Activated CD8-positive, alpha-beta T cell treated with anti-CD3 and anti-CD28 coated beads for 36 hours (primary cell): ENCODE measurements around the gene KIRREL3. TPM values are rescaled to one million over a fixed set of nuclear protein-coding genes. Genes with fewer than 3 reads are reported as not detected.

Source experiments
- ATAC-seq: fragments of 200-7000 bp; cut with Tn5 transposase; one replicate; pipeline ENCODE4 v1.10.0; 2021; ENCODE audit warnings: mild to moderate bottlenecking, moderate library complexity
- CTCF ChIA-PET: fragments of 350-600 bp; sonication (Branson Sonifier 250); formaldehyde crosslinking; loops from one replicate; lab custom pipeline; 2021; ENCODE audit warnings: antibody characterized with exemption; lab: Charles Lee
- POLR2A ChIA-PET: fragments of 350-600 bp; sonication (Branson Sonifier 250); formaldehyde crosslinking; loops from one replicate; lab custom pipeline; 2021; ENCODE audit warnings: antibody characterized with exemption; lab: Charles Lee
- DNase-seq: peaks from one replicate; pipeline ENCODE4 v3.0.0-alpha.2; 2020
- H3K27ac Mint-ChIP-seq: one replicate; pipeline ENCODE4 v1.8.0; 2021; ENCODE audit warnings: mild to moderate bottlenecking, mixed read lengths
- H3K27me3 Mint-ChIP-seq: one replicate; pipeline ENCODE4 v1.8.0; 2021; ENCODE audit warnings: mixed read lengths
- H3K36me3 Mint-ChIP-seq: one replicate; pipeline ENCODE4 v1.8.0; 2021; ENCODE audit warnings: low read depth, mixed read lengths
- H3K4me1 Mint-ChIP-seq: one replicate; pipeline ENCODE4 v1.8.0; 2021; ENCODE audit warnings: low read depth, mixed read lengths
- H3K4me3 Mint-ChIP-seq: one replicate; pipeline ENCODE4 v1.8.0; 2021; ENCODE audit warnings: mild to moderate bottlenecking, moderate library complexity, mixed read lengths
- H3K9me3 Mint-ChIP-seq: one replicate; pipeline ENCODE4 v1.8.0; 2021; ENCODE audit warnings: mixed read lengths
- intact Hi-C: fragments of 100-400 bp; cut with micrococcal nuclease; formaldehyde crosslinking; loops from one replicate; pipeline ENCODE4 v1.10.0; 2022
- total RNA-seq, 2 experiments: library from RNA; stranded (reverse); gene quantifications; one replicate each; pipeline ENCODE4 v1.2.3, GENCODE V29; 2021
- TF ChIP-seq, protein P1 (sequence below): fragments of 200-600 bp; IDR thresholded peaks from one replicate; pipeline ENCODE4 v1.8.0; 2022; ENCODE audit warnings: antibody characterized with exemption, mild to moderate bottlenecking

KIRREL3 gene
- total RNA-seq, 2 experiments from 2014 or later: not detected

DNA sequence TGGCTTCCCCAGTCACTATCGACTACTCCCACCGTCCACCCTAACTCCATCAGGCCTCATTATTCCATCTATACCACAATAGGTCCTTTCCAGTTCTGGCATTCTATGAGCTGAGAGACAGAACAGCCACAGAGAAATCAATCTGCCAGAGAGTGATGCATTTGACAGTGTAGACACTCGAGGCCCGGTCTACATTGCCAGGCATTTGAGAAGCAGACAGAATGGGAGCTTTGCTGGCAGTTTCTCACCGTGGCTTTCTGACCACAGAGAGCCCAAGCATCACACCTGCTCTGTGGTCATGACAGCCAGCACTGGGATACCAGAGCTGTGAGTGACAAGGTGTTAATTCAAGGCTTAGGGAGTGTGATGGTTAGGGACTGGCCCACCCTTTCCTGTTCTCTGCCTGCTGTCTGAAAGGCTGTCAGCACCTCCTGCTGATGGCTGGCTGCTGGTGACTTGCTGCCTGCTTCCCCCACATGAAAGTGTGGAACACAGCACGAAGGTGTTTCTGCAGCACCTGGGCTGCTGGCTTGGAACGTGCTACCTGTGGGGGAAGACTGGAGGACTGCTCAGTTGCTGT lies 137.8 kb downstream of the KIRREL3 start:
- TF ChIP-seq, protein P1, sequence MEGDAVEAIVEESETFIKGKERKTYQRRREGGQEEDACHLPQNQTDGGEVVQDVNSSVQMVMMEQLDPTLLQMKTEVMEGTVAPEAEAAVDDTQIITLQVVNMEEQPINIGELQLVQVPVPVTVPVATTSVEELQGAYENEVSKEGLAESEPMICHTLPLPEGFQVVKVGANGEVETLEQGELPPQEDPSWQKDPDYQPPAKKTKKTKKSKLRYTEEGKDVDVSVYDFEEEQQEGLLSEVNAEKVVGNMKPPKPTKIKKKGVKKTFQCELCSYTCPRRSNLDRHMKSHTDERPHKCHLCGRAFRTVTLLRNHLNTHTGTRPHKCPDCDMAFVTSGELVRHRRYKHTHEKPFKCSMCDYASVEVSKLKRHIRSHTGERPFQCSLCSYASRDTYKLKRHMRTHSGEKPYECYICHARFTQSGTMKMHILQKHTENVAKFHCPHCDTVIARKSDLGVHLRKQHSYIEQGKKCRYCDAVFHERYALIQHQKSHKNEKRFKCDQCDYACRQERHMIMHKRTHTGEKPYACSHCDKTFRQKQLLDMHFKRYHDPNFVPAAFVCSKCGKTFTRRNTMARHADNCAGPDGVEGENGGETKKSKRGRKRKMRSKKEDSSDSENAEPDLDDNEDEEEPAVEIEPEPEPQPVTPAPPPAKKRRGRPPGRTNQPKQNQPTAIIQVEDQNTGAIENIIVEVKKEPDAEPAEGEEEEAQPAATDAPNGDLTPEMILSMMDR: no peak
- ChIA-PET POLR2A (no interaction called here), CTCF (interaction anchor here (0.8 kb wide), 1 partner anchor 146 kb away, joined by 3 read pairs; no protein-coding TSS in a partner anchor)
- intact Hi-C loops: no loop called here
- Mint-ChIP-seq H3K36me3 (no peaks in the 10 kb centered on the region), H3K4me1 (no peaks in the 10 kb centered on the region), H3K9me3 (no peaks in the 10 kb centered on the region), H3K27me3 (no peaks in the 10 kb centered on the region), H3K27ac (no peak overlapping the region), H3K4me3 (no peak overlapping the region)
- ATAC-seq: no peak
- DNase-seq: peak; percentile 6

DNA sequence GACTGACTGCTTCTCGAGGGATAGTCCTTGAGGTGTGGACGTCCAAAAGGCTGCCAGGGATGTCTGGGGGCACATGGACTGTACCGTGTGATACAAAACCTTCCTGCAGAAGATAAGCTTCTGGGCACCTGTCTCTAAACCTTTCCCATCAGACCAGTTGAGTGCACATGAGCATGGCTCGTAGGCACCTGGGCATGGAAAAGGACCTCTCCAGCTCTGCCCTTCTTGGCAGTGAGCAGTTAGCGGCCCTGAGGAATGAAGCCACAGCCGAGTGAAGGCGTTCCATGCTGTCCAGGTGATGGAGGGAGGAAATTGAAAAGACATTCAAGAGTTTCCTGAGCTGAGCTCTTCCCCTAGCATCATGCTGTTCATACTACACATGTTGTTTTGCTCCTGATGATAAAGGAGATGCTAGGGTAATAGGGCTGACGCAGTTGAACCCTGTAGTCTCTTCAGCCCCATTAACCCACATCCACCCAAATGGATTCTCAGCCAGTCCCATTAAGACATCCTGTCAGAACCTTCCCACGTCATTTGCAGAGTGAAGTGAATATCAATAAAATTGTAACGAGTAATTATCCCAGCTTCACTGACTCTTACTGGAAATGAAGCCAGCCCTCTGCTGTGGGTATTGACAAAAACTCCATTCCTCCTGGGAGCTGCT lies 138.6 kb downstream of the KIRREL3 start:
- POLR2A ChIA-PET: no interaction called here
- no peak for ATAC-seq
- Mint-ChIP-seq H3K27ac (no peak overlapping the region), H3K4me3 (no peak overlapping the region), H3K4me1 (no peaks in the 10 kb centered on the region), H3K27me3 (no peaks in the 10 kb centered on the region), H3K9me3 (no peaks in the 10 kb centered on the region), H3K36me3 (no peaks in the 10 kb centered on the region)
- CTCF ChIA-PET: no interaction called here
- TF ChIP-seq, protein P1: no peak
- no peak for DNase-seq
- intact Hi-C loops: no loop called here

DNA sequence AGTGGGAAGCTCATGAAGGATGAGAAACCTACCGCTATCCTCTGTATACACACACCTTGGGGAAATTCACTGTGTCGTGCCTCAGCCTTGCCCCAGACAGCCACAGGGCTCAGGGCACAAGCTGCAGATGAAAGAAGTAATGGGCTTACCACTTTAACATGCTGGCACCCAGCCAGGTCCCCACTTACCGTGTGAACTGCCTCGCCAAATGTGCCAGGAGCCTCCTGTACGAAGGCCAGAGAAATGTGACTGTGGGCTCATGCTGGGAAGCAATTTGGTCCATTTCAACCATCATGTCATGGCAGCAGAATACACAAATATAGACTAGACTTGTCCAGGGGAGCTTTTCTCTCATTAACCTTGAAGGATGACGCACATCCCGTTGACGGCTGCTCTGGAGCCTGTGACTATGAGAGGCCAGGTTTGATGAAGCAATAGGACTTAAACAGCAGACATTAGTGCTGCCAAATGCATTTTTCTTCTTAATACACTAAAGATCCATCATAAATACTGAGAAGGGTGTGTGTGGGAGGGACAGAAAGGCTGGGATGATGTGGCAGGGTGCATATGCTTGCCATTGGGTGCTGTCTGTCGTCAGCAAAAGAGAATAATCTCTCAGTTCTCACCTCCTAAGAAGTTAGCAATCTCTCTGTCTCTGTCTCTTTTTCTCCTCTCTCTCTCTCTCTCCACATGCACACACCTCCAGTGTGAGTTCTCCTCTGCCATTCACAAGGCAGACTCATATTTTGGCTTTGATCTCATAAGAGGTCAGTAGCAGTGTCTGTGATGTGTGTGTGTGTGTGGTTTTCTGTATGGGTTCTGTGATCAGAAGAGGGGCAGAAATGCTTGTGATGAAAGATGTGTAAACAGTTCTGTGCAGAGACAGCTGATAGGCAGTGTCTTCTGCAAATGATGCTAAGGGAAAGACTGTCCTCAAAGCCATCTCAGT lies 142.4 kb downstream of the KIRREL3 start:
- H3K4me3 Mint-ChIP-seq: no peak overlapping the region
- H3K9me3 Mint-ChIP-seq: no peaks in the 10 kb centered on the region
- ATAC-seq (no peak), DNase-seq (no peak)
- no peaks in the 10 kb centered on the region for H3K27me3 Mint-ChIP-seq
- H3K36me3 Mint-ChIP-seq: no peaks in the 10 kb centered on the region
- H3K27ac Mint-ChIP-seq: no peak overlapping the region
- TF ChIP-seq, protein P1: no peak
- ChIA-PET POLR2A (no interaction called here), CTCF (no interaction called here)
- intact Hi-C loops: no loop called here
- H3K4me1 Mint-ChIP-seq: no peaks in the 10 kb centered on the region

DNA sequence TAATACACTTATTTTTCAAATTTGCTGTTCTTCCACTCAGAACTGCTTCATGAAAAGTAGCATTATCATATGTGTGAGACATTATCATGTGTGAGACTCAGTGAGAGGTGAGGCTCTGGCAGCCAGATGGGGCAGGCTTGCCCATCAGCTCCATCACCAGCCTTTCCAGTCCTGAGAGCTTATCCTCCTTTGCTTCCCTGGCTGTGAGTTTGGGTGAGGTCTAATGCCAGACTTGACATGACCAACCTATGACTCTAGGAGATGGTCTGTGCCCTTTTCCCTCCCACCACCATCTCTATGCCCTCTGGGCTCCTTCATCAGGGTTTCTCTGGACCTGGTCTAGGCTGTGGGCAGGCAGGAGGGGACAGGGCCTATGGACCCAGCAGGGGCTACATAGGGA lies 145.0 kb downstream of the KIRREL3 start:
- DNase-seq (no peak), ATAC-seq (no peak)
- TF ChIP-seq, protein P1: no peak
- ChIA-PET POLR2A (no interaction called here), CTCF (no interaction called here)
- Mint-ChIP-seq H3K4me3 (no peak overlapping the region), H3K4me1 (no peaks in the 10 kb centered on the region), H3K36me3 (no peaks in the 10 kb centered on the region), H3K9me3 (no peaks in the 10 kb centered on the region), H3K27me3 (no peaks in the 10 kb centered on the region), H3K27ac (no peak overlapping the region)
- intact Hi-C loops: no loop called here

DNA sequence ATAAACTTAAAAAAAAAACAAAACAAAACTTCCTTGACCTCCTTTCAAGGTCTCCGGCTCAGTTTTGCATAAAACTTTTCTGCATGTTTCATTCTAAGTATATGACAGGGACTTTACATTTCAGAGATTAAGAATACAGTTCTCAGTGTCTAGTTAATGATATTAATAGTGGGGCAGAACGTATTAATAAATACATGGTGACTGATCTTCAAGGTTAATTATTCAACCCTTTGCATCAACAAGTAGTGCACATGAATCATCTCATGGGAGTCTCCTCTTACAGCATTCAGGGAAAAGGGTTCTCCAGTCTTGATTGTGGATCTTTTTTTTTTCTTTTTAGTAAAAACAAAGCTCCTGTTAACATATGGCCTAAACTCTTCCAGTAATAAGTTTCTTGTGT lies 146.8 kb downstream of the KIRREL3 start:
- no peak for ATAC-seq
- no peak for DNase-seq
- H3K9me3 Mint-ChIP-seq: no peaks in the 10 kb centered on the region

More for the DNA sequence above, 146.8 kb downstream of the KIRREL3 start:
- ChIA-PET POLR2A (no interaction called here), CTCF (no interaction called here)
- Mint-ChIP-seq H3K4me1 (no peaks in the 10 kb centered on the region), H3K4me3 (no peak overlapping the region), H3K36me3 (no peaks in the 10 kb centered on the region), H3K27me3 (no peaks in the 10 kb centered on the region), H3K27ac (no peak overlapping the region)
- TF ChIP-seq, protein P1: no peak
- intact Hi-C loops: no loop called here
